GM12873 (cell line): ENCODE data around the gene ARRB1.

Experiments
- TF ChIP-seq, protein P1 (sequence below): IDR thresholded peaks from 2 replicates; pipeline ENCODE4 v1.5.1; 2012; ENCODE audit warnings: low read depth, mild to moderate bottlenecking, moderate library complexity, low read length, control low read depth; ENCODE audit not compliant: insufficient read depth; ENCODE audit errors: missing control alignments

ARRB1 gene

GRCh38 chr11:75267171-75267970 is 84.1 kb downstream of the ARRB1 start:
- TF ChIP-seq, protein P1, sequence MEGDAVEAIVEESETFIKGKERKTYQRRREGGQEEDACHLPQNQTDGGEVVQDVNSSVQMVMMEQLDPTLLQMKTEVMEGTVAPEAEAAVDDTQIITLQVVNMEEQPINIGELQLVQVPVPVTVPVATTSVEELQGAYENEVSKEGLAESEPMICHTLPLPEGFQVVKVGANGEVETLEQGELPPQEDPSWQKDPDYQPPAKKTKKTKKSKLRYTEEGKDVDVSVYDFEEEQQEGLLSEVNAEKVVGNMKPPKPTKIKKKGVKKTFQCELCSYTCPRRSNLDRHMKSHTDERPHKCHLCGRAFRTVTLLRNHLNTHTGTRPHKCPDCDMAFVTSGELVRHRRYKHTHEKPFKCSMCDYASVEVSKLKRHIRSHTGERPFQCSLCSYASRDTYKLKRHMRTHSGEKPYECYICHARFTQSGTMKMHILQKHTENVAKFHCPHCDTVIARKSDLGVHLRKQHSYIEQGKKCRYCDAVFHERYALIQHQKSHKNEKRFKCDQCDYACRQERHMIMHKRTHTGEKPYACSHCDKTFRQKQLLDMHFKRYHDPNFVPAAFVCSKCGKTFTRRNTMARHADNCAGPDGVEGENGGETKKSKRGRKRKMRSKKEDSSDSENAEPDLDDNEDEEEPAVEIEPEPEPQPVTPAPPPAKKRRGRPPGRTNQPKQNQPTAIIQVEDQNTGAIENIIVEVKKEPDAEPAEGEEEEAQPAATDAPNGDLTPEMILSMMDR, result no peak

- TF ChIP-seq, protein P1, result no peak
These were observed 85.5 kb downstream of the ARRB1 start for GRCh38 chr11:75265851-75266531.

DNA sequence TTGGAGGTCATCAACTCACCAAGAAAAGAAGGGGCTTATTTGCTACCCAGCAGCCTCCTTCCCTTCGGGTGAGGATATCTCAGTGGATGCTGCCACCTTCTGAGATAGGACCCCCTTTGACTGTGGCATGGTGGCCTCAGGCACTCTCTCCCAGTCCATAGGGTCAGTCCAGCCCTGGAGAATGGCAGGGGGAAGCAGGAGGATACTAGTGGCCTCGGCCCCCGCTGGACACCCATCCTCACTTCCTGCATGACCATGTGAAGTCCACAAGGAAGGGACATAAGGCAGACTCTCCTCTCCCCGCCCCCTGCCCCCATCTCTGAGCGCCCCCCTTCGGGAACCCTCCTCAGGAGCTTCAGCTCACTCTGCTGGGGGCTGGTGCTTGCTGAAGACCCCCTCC is 86.5 kb downstream of the ARRB1 start:
- TF ChIP-seq, protein P1, result no peak

DNA sequence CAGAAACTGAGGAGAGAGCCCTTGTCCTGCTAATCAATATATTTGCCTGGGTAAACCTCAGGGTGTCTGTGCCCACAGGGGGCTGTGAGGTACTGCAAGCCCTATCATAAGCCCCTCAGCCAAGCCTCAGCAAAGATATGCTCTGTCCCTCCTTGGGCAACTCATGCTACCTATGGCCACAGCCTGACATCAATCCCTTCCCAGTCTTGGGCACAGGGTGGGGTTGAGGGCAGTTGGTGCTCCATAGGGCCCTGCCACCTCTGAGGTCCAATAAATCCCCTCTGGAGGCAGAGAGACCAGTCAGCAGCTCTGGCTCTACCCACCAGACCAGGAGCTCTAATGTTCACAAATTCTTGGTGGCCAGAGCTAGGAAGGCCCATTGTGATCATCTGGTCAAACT is 87.1 kb downstream of the ARRB1 start:
- TF ChIP-seq, protein P1, result no peak

GRCh38 chr11:75263944-75264349 is 87.5 kb downstream of the ARRB1 start:
- TF ChIP-seq, protein P1, result no peak

- TF ChIP-seq, protein P1, result no peak
These were observed 88.3 kb downstream of the ARRB1 start for GRCh38 chr11:75262961-75263852.

DNA sequence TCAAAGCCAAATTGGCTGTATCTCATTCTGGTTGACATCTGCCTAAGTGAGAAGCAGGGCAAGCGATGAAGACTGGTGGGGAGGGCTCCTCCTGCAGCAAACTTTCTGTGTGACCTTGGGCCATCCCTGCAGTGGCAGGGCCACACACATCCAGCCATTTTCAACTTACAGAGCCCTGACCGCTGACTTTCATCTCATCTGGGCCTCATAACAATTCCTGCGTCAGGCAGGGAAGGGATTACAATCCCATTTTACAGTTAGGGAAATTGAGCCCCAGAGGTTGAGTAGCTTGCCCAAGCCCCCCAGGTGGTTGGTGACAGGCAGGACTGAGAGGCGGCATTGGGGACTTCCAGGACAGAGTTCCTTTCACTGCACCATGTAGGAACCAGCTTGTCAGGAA is 89.0 kb downstream of the ARRB1 start:
- TF ChIP-seq, protein P1, result no peak
